HepG2 (cell line): ENCODE results near the gene NEDD4L.

Source experiments
- EZH2 ChIP-seq: conservative IDR thresholded peaks from 2 replicates; pipeline ENCODE4 v1.6.1; 2012; ENCODE audit warnings: mild to moderate bottlenecking, low read depth, low read length, moderate library complexity
- FOXM1 ChIP-seq: sonication (generic); formaldehyde crosslinking; IDR thresholded peaks from 2 replicates; pipeline ENCODE4 v1.5.0; 2020; ENCODE audit warnings: missing genetic modification reagents
- PRMT3 ChIP-seq: sonication (generic); formaldehyde crosslinking; IDR thresholded peaks from 2 replicates; pipeline ENCODE4 v1.8.1; 2022; ENCODE audit warnings: low read depth, mild to moderate bottlenecking, moderate library complexity, missing genetic modification reagents, borderline replicate concordance
- SMC3 ChIP-seq: IDR thresholded peaks from 2 replicates; pipeline ENCODE4 v1.6.1; 2011; ENCODE audit warnings: low read length, improper control_type of control experiment
- SOX13 ChIP-seq, 3 experiments: fragments of 450-650 bp in 1 of 3; sonication (generic) in 1 of 3; formaldehyde crosslinking in 1 of 3; IDR thresholded peaks in 2 of 3; conservative IDR thresholded peaks in 1 of 3; 2 replicates each; pipeline versions ENCODE4 v1.5.0 to v1.6.1; 2016 to 2020; ENCODE audit warnings: antibody characterized with exemption in 1 of 3, mild to moderate bottlenecking in 1 of 3, missing compliant biosample characterization in 1 of 3, missing genetic modification reagents in 1 of 3, moderate library complexity in 1 of 3
- TAF1 ChIP-seq: sonication (generic); formaldehyde crosslinking; IDR thresholded peaks from 2 replicates; pipeline ENCODE4 v1.4.0; 2020; ENCODE audit warnings: missing genetic modification reagents
- TRAFD1 ChIP-seq: sonication (generic); formaldehyde crosslinking; IDR thresholded peaks from 2 replicates; pipeline ENCODE4 v1.5.1; 2020; ENCODE audit warnings: missing genetic modification reagents, mild to moderate bottlenecking, borderline replicate concordance
- TF ChIP-seq, protein P1 (sequence below): sonication (generic); formaldehyde crosslinking; IDR thresholded peaks from 2 replicates; pipeline ENCODE4 v1.5.0; 2020; ENCODE audit warnings: mild to moderate bottlenecking, missing genetic modification reagents, moderate library complexity
- TF ChIP-seq, protein P2 (sequence below): sonication (generic); formaldehyde crosslinking; IDR thresholded peaks from 2 replicates; pipeline ENCODE4 v1.4.0; 2020; ENCODE audit warnings: mild to moderate bottlenecking, missing genetic modification reagents, borderline replicate concordance

GRCh38 chr18:58052960-58053359 lies 8.9 kb downstream of the NEDD4L start:
- TF ChIP-seq EZH2 = no peak
- TF ChIP-seq FOXM1 (CRISPR knock-in tag) = no peak
- TF ChIP-seq, protein P1, sequence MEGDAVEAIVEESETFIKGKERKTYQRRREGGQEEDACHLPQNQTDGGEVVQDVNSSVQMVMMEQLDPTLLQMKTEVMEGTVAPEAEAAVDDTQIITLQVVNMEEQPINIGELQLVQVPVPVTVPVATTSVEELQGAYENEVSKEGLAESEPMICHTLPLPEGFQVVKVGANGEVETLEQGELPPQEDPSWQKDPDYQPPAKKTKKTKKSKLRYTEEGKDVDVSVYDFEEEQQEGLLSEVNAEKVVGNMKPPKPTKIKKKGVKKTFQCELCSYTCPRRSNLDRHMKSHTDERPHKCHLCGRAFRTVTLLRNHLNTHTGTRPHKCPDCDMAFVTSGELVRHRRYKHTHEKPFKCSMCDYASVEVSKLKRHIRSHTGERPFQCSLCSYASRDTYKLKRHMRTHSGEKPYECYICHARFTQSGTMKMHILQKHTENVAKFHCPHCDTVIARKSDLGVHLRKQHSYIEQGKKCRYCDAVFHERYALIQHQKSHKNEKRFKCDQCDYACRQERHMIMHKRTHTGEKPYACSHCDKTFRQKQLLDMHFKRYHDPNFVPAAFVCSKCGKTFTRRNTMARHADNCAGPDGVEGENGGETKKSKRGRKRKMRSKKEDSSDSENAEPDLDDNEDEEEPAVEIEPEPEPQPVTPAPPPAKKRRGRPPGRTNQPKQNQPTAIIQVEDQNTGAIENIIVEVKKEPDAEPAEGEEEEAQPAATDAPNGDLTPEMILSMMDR = no peak
- TF ChIP-seq SMC3 = no peak
- no peak for TF ChIP-seq PRMT3 (CRISPR knock-in tag)
- no peak for TF ChIP-seq SOX13 (IDR thresholded peaks at IDR 0.05)
- TF ChIP-seq SOX13 (CRISPR knock-in tag; conservative IDR thresholded peaks at IDR 0.05 in 1 of 2, IDR thresholded peaks at IDR 0.05 in 1 of 2) = no peak
- TF ChIP-seq TRAFD1 (CRISPR knock-in tag) = no peak
- TF ChIP-seq TAF1 = no peak
- TF ChIP-seq, protein P2, sequence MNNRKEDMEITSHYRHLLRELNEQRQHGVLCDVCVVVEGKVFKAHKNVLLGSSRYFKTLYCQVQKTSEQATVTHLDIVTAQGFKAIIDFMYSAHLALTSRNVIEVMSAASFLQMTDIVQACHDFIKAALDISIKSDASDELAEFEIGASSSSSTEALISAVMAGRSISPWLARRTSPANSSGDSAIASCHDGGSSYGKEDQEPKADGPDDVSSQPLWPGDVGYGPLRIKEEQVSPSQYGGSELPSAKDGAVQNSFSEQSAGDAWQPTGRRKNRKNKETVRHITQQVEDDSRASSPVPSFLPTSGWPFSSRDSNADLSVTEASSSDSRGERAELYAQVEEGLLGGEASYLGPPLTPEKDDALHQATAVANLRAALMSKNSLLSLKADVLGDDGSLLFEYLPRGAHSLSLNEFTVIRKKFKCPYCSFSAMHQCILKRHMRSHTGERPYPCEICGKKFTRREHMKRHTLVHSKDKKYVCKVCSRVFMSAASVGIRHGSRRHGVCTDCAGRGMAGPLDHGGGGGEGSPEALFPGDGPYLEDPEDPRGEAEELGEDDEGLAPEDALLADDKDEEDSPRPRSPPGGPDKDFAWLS (CRISPR knock-in tag) = no peak
